NCI-H446 treated with DMSO at 0.1 percent for 48 hours (cell line): ENCODE data around the gene NCR3LG1.

Source experiments
- DNase-seq: peaks from one replicate; lab custom pipeline; 2025; lab: John Stamatoyannopoulos, UW

The NCR3LG1 gene

DNA sequence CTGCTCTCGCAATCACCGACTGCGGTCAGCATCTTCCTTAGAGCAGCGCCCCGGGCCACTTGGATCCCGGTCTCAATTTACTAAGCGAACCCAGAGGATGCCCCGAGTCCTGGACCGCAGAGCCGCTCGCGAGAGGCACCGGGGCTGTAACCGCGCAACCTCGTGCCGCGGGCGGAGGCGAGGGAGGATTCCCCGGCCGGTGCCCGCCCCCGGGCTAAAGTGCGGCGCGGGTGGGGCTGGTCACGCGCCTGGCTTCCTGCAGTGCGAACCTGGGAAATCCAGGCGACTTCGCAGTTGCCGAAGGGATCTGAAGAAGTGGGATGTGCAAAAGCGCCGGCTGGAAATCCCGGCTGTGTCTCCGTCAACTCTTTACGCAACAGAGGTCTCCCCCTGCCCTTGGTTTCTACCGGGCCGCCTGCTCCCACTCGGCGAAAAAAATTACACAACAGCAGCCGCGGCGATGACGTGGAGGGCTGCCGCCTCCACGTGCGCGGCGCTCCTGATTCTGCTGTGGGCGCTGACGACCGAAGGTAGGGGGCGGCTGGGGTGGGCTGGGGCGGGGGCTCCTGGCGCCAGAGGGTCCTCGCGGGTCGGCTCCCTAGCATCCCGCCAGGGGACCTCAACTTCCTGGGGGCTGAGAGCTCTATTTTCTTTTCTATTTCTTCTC is at the start of gene NCR3LG1:
Gene NCR3LG1, plus strand, starts transcription at position 291 of the 667 bp plus-strand sequence. Its CDS starts 170 bp downstream, at position 461.
- no peak for DNase-seq

DNA sequence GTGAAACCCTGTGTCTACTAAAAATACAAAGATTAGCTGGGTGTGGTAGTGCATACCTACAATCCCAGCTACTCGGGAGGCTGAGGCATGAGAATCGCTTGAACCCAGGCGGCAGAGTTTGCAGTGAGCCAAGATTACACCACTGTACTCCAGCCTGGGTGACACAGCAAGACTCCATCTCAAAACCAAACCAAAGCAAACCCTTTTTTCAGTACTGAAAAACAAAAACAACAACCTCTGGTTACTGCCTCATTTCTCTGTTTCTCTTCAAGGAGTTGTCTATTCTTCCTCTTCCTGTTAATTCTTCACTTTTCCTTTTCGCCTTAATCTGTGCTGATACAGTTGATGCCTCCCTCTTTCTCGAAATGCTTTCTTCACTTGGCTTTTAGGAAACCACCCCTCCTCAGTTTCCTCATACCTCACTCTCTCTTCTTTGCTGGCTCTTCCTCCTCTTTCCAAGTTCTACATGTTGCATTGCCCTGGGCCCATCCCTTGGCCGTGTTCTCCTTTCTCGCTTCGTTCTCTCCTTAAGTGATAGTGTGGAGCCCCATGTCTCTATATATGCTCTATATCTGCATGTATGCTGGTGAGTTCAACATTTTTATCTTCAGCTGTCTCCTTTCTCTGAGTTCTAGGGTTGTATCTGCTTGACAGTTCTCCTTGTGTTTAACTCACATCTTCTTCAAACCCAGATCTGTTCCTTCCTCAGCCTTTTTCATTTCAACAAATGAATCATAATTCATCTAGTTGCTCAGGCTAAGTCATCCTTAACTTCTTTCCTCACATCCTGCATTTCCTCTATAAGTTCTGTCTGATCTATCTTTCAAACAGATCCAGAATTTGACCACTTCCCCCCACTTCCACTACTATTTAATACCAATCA is 38.0 kb upstream of the NCR3LG1 start:
- no peak for DNase-seq

- DNase-seq: no peak
Observed at GRCh38 chr11:17314232-17314547, 37.4 kb upstream of the NCR3LG1 start.

GRCh38 chr11:17314904-17315426 is 36.6 kb upstream of the NCR3LG1 start:
- DNase-seq: no peak

DNA sequence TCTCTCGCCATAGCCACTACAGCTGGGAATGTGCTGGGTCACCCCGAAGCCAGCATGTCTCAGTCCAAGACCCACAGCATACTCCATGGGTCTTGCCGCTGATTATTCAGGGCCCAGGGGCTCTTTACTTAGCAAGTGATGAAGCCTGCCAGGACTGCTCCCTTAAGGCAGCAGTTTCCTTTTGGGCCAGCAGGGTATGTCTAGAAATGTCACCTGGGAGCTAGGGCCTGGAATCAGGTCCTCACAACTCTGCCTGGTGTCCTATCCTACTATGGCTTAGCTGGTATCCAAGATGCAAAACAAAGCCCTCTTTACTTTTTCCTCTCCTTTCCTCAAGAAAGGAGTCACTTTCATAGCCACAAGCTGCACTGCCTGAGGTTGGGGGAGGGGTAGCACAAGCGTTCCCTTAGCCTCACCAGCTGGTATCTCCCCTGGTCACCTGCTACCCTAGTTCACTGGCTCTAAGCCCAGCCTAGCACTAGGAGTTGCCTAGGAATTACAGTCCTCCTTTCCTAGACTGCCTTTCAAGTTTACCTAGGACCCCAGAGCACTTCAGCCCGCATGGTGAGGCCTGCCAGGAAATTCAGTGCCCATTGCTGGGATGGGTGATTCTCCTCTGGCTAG is 22.6 kb upstream of the NCR3LG1 start:
- no peak for DNase-seq

DNA sequence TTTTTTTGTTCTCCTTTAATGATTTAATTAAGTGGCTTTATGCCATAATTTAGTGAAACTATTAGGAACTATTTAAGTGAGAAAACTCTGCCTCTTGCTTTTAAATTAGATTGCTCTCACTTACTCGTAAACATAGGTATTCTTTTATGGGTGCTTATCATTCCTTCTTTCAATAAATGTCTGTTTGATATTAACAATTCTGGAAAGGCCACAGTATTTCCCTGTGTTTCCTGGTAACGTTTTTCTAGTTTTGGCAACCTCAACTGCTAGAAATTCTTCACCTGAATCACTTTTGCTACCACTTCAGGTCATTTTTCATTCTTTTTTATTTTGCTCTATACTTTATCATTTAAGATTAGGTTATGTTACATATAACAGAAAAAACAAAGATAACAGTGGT is 19.9 kb upstream of the NCR3LG1 start:
- no peak for DNase-seq

GRCh38 chr11:17333799-17334586 is 17.6 kb upstream of the NCR3LG1 start:
- no peak for DNase-seq

DNA sequence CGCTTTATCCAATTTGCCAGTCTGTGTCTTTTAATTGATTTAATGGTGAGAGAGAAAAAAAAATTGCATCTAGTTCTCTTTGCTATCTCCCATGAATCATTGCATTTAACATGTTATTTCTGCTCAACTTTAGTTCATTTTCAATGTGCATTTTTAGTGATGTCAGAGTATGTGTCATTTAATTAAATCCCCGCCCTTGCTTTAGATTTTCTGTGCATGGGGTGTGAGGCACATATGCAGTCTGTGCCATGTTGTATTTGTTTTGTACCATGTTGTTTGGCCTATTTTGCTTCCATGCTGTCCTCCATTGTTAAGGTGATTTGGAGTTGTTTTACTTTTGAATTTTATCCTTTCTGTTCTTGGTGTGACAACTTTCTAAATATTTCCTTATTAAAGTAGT is 8.3 kb upstream of the NCR3LG1 start:
- no peak for DNase-seq

- DNase-seq: no peak
Observed at GRCh38 chr11:17343907-17344306, 7.7 kb upstream of the NCR3LG1 start.

DNA sequence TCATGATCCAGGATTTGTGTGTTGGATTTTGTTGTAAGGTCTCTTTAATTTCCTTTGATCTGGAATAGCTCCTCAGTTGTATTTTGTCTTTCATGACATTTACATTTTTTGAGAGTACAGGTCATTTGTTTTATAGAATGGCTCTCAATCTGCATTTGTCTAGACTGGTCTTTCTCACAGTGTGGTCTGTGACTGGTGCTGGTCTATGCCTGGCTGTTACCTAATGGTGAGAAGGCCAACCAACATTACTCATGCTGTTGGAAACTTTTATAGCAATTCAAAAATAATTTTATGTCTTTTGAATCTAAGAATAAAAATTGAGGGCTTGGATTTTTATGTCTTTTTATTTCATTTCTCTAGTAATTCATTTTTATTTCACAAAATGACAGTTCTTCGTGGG is 3.9 kb upstream of the NCR3LG1 start:
- DNase-seq: no peak

DNA sequence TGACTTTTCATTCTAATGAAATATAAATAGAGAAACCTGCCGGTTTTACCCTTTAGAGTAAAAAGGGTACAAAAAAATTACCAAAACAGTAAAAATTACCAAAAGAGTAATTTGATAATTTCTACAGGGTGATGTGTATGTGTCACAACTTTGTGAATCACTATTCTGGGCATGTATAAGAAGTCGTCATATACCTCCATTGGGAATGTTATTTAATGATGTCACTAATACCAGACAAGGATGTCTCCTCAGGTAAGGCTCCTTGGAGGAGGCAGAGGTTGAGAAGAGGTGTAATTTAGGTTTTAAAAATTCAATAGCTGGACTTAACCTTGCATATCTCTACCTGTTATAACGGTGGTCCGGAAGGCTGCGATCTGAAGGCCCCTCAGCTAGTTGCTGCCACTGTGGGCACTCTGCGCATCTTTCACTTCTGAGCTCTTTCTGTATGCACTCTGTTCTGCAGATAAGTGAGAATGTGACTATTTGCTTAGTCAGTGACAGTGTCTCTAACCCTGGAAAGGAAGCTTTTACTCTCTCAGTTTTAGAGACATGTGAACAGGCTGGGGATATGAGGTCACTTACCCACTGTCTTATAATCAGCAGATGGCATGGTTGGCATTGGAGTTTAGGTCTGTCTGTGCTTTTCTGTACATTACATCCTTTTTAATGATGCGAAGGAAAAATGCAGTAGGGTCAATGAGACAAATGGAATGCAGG is 987 bp upstream of the NCR3LG1 start:
- DNase-seq: no peak

- DNase-seq: no peak
Observed at GRCh38 chr11:17351172-17351509, 459 bp upstream of the NCR3LG1 start.

- DNase-seq: peak; percentile 73
Observed at GRCh38 chr11:17352950-17353820, 1.6 kb downstream of the NCR3LG1 start.

DNA sequence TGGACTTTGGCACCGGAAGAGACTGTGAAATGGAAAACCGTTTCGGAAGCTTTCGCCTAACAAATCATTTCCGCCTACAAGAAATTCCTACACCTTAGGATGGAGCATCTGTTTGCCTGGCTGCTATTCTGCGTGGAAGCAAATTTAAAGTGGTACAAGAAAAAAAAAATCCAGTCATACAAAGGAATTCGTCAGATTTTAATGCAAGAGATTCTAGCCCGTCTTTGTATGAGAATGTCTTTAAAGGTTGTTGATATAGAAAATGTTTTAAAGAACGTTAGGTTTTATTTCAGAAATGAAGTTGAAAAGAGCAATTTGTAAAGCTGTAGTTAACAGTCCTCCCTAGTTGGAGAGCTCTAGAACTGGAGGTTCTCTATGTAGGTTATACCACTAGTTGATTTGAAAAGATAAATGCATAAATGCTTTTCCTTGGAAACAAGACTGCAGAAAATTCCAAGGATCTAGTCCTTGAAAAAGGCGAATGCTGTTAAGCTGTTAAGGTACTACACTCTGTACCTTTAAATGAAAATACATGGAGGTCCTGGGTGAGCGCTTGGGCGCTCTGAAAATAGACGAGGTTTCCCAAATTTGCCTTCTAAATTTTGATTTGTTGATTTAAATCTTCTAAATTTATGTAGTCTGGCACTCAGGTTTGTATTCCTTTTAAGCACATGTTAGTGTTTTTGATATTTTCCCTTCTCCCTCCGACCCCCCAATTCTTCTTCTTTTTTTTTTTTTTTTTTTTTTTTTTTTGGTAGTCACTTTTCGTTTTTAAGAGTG is 2.4 kb downstream of the NCR3LG1 start:
- no peak for DNase-seq

- peak; percentile 57 for DNase-seq
Observed at GRCh38 chr11:17354601-17354991, 3.0 kb downstream of the NCR3LG1 start.

GRCh38 chr11:17366495-17366894 is 14.9 kb downstream of the NCR3LG1 start:
- DNase-seq: no peak

DNA sequence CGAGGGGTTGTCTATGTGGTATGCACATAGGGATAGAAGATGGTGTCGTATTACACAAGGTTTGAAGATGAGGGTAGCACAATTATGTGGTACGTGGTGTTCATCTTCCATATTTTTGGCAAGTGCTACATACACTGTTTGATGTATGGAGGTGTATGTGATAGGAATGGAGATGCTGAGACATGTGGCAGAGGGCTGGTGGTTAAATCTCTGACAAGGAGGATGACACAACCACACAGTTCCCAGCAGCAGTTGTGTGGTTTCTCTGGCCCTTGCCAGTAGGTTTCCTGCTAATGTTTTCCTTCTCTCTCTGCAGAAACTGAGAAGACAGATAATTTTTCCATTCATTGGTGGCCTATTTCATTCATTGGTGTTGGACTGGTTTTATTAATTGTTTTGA is 17.0 kb downstream of the NCR3LG1 start:
- no peak for DNase-seq

GRCh38 chr11:17369094-17369493 is 17.5 kb downstream of the NCR3LG1 start:
- DNase-seq: no peak

GRCh38 chr11:17369684-17370243 is 18.2 kb downstream of the NCR3LG1 start:
- no peak for DNase-seq
